Measurements from ENCODE around the gene EXOC3L1. TPM values are rescaled to one million over a fixed set of nuclear protein-coding genes. Genes with fewer than 3 reads are reported as not detected.

Gene EXOC3L1
- total and polyA plus RNA-seq, 2 of the 13 experiments (the other 11 are each of a cell fraction or from before 2014, with no cell fraction given) = 0.12 TPM; not detected in 1

GRCh38 chr16:67206129-67206837 is 16.3 kb upstream of the EXOC3L1 start:
- no peaks in the 10 kb centered on the region for H4K20me1 ChIP-seq (ENCODE audit: insufficient read depth, low read length)
- no peaks in the 10 kb centered on the region for H3K9me3 ChIP-seq (ENCODE audit: low read length)
- in situ Hi-C loops (cut with HindIII; ENCODE audit: extremely low pct_ligation_motif_present, low pct_unique_long_range_greater_than_20kb) = no loop called here
- H2AFZ ChIP-seq (ENCODE audit: low read length) = no peak overlapping the region
- TF ChIP-seq EP300 (IDR thresholded peaks at IDR 0.05; ENCODE audit: low read depth in 2 of 2, low read length in 2 of 2) (no peak), EP300 (CRISPR knock-in tag; IDR thresholded peaks at IDR 0.05; ENCODE audit: borderline replicate concordance) (0 out of 2 replicates have a peak, but pooled peaks have one; percentile 8), ZNF572 (CRISPR knock-in tag; IDR thresholded peaks at IDR 0.05) (peak; percentile 82; the same call in 1 of the 2 replicates), NONO (IDR thresholded peaks at IDR 0.05) (no peak), NONO (CRISPR knock-in tag; conservative IDR thresholded peaks at IDR 0.05) (peak; percentile 40; the same call in 1 of the 2 replicates), ARNT2 (CRISPR knock-in tag; IDR thresholded peaks at IDR 0.05; ENCODE audit: low read depth) (peak; percentile 49; the same call in 1 of the 2 replicates), KLF11 (CRISPR knock-in tag; IDR thresholded peaks at IDR 0.05) (no peak), ZSCAN25 (CRISPR knock-in tag; IDR thresholded peaks at IDR 0.05) (peak; percentile 31; the same call in 1 of the 2 replicates), ATF7-NPFF (CRISPR knock-in tag; IDR thresholded peaks at IDR 0.05; ENCODE audit: low read depth) (0 out of 2 replicates have a peak, but pooled peaks have one; percentile 23), SSRP1 (CRISPR knock-in tag; IDR thresholded peaks at IDR 0.05) (peak; percentile 62; the same call in 1 of the 2 replicates), ZNF574 (CRISPR knock-in tag; IDR thresholded peaks at IDR 0.05) (0 out of 2 replicates have a peak, but pooled peaks have one; percentile 1), NR2F2 (IDR thresholded peaks at IDR 0.05; ENCODE audit: borderline replicate concordance, low read depth) (no peak), POLR2G (IDR thresholded peaks at IDR 0.05; ENCODE audit: low read depth, low read length) (peak; percentile 37; the same call in 1 of the 2 replicates), CCAR2 (optimal IDR thresholded peaks at IDR 0.05; ENCODE audit: low read depth, low read length) (peak; percentile 52), NR1H2 (CRISPR knock-in tag; IDR thresholded peaks at IDR 0.05; ENCODE audit: borderline replicate concordance, low read depth) (no peak)
- TF ChIP-seq, protein P1, sequence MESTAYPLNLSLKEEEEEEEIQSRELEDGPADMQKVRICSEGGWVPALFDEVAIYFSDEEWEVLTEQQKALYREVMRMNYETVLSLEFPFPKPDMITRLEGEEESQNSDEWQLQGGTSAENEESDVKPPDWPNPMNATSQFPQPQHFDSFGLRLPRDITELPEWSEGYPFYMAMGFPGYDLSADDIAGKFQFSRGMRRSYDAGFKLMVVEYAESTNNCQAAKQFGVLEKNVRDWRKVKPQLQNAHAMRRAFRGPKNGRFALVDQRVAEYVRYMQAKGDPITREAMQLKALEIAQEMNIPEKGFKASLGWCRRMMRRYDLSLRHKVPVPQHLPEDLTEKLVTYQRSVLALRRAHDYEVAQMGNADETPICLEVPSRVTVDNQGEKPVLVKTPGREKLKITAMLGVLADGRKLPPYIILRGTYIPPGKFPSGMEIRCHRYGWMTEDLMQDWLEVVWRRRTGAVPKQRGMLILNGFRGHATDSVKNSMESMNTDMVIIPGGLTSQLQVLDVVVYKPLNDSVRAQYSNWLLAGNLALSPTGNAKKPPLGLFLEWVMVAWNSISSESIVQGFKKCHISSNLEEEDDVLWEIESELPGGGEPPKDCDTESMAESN (CRISPR knock-in tag; conservative IDR thresholded peaks at IDR 0.05) = peak; percentile 45; the same call in 1 of the 2 replicates
- POLR2A ChIA-PET = interaction anchor here (0.8 to 2.1 kb wide), 6 partner anchors 9 to 41 kb away, joined by 3 to 6 read pairs (median 4); partner anchors contain the start of genes FHOD1, NOL3 and TMEM208
- peak; percentile 39 for FAIRE-seq
- no peaks in the 10 kb centered on the region for H3K79me2 ChIP-seq (ENCODE audit: insufficient read depth, low read length)
- no peaks in the 10 kb centered on the region for H3K27me3 ChIP-seq (ENCODE audit: control insufficient read depth in 1 of 2, insufficient read depth in 2 of 2, low read length in 2 of 2)
- no peak overlapping the region for H3K27ac ChIP-seq (ENCODE audit: extremely low read length, insufficient read depth, low read length)
- CTCF ChIA-PET (ENCODE audit: low intra/inter-chr PET ratio, low total read pairs) = no interaction called here
- 94% methylated on average over 6 of the region's 8 CpGs for WGBS (ENCODE audit: low lambda C conversion rate)
- H3K4me1 ChIP-seq (ENCODE audit: insufficient read depth, low read length) = peaks cover 55% of the 10 kb centered on the region
- BruUV-seq (replicated peaks) = TSS peak; percentile 19
- H3K9ac ChIP-seq (ENCODE audit: insufficient read depth, low read depth, low read length) = no peak overlapping the region
- DNase-seq (ENCODE audit: low spot score) = no peak
- intact Hi-C loops (cut with micrococcal nuclease; ENCODE audit: unreplicated experiment) = no loop called here
- no peak overlapping the region for H3K4me3 ChIP-seq (replicated peaks in 1 of 3; ENCODE audit: insufficient read depth in 1 of 3, low read depth in 2 of 3, low read length in 3 of 3)
- ATAC-seq = no peak
- no peak overlapping the region for H3K4me2 ChIP-seq (ENCODE audit: low read depth, low read length)
- peaks cover 16 to 20% of the 10 kb centered on the region in 2 experiments; a peak in 4 of 5 replicates for H3K36me3 ChIP-seq (replicated peaks in 1 of 2; ENCODE audit: control insufficient read depth in 1 of 2, insufficient read depth in 2 of 2, low read length in 2 of 2)

All from HepG2 (cell line).